PC-3 (cell line): Measurements from ENCODE around the gene SLC7A10. TPM values are rescaled to one million over a fixed set of nuclear protein-coding genes. Genes with fewer than 3 reads are reported as not detected.
A peak's percentile ranks its signal among the peaks of the same experiment; 100 is the strongest.

Experiments used
- ATAC-seq: fragments of 200-7000 bp; cut with Tn5 transposase; 2 replicates; pipeline ENCODE4 v1.9.1; 2020; ENCODE audit warnings: mild to moderate bottlenecking, moderate library complexity
- BruUV-seq: library from RNA; stranded (reverse); fragments of 400-500 nt; replicated peaks from 2 replicates; lab custom pipeline; 2021; lab: Mats Ljungman, UMichigan
- CTCF ChIA-PET: fragments of 300-600 bp; sonication (Branson Sonifier 250); formaldehyde crosslinking; loops from one replicate; lab custom pipeline; 2022; ENCODE audit warnings: antibody characterized with exemption; lab: Charles Lee
- POLR2A ChIA-PET: fragments of 300-600 bp; sonication (Branson Sonifier 250); formaldehyde crosslinking; loops from one replicate; lab custom pipeline; 2022; ENCODE audit warnings: antibody characterized with exemption; ENCODE audit not compliant: unreplicated experiment; lab: Charles Lee
- DNase-seq: peaks from one replicate; pipeline ENCODE4 v3.0.0-alpha.2; 2015
- H2AFZ ChIP-seq: fragments of 300-600 bp; sonication (generic); 2 replicates; pipeline ENCODE4 v1.6.0; 2016; ENCODE audit warnings: antibody characterized with exemption, low read length
- H3F3A ChIP-seq: fragments of 300-600 bp; sonication (generic); one replicate; pipeline ENCODE4 v1.6.0; 2017; ENCODE audit warnings: antibody characterized with exemption, low read length, control low read depth, mild to moderate bottlenecking; ENCODE audit not compliant: unreplicated experiment
- H3K27ac ChIP-seq: fragments of 300-600 bp; sonication (generic); 2 replicates; pipeline ENCODE4 v1.5.1; 2016; ENCODE audit warnings: mild to moderate bottlenecking, low read length
- H3K27me3 ChIP-seq: fragments of 300-600 bp; sonication (generic); 2 replicates; pipeline ENCODE4 v1.6.1; 2016; ENCODE audit warnings: low read length, mixed read lengths
- H3K36me3 ChIP-seq: fragments of 300-600 bp; sonication (generic); 2 replicates; pipeline ENCODE4 v1.6.1; 2016; ENCODE audit warnings: low read depth, mixed run types, low read length, mixed read lengths
- H3K4me1 ChIP-seq: fragments of 300-600 bp; sonication (generic); 2 replicates; pipeline ENCODE4 v1.5.1; 2016; ENCODE audit warnings: low read length; ENCODE audit not compliant: insufficient read depth
- H3K4me2 ChIP-seq: fragments of 300-600 bp; sonication (generic); 2 replicates; pipeline ENCODE4 v1.6.0; 2016; ENCODE audit warnings: low read length
- H3K4me3 ChIP-seq: fragments of 300-600 bp; sonication (generic); 2 replicates; pipeline ENCODE4 v1.5.1; 2016; ENCODE audit warnings: mild to moderate bottlenecking, low read length, mixed read lengths
- H3K79me2 ChIP-seq: fragments of 300-600 bp; sonication (generic); 2 replicates; pipeline ENCODE4 v1.6.1; 2017; ENCODE audit warnings: low read length, mixed read lengths
- H3K9ac ChIP-seq: fragments of 300-600 bp; sonication (generic); 2 replicates; pipeline ENCODE4 v1.6.0; 2016; ENCODE audit warnings: mild to moderate bottlenecking, low read length
- H3K9me2 ChIP-seq: fragments of 300-600 bp; sonication (generic); replicated peaks from 2 replicates; pipeline ENCODE4 v1.6.1; 2016; ENCODE audit warnings: mixed run types, low read length, mixed read lengths
- H3K9me3 ChIP-seq: fragments of 300-600 bp; sonication (generic); 2 replicates; pipeline ENCODE4 v1.6.1; 2016; ENCODE audit warnings: low read length, mixed read lengths
- H4K20me1 ChIP-seq: fragments of 300-600 bp; sonication (generic); 2 replicates; pipeline ENCODE4 v1.6.1; 2016; ENCODE audit warnings: low read length, mixed read lengths
- CTCF ChIP-seq: fragments of 300-600 bp; sonication (generic); conservative IDR thresholded peaks from 2 replicates; pipeline ENCODE4 v1.5.1; 2017; ENCODE audit warnings: antibody characterized with exemption, low read depth, mild to moderate bottlenecking, low read length
- EZH2 ChIP-seq: fragments of 300-600 bp; sonication (generic); IDR thresholded peaks from one replicate; pipeline ENCODE4 v1.6.1; 2017; ENCODE audit warnings: antibody characterized with exemption, mild to moderate bottlenecking, low read length; ENCODE audit not compliant: unreplicated experiment
- EZH2phosphoT487 ChIP-seq: fragments of 300-600 bp; sonication (generic); IDR thresholded peaks from 2 replicates; pipeline ENCODE4 v1.6.1; 2018; ENCODE audit warnings: mild to moderate bottlenecking, antibody characterized with exemption, low read length, borderline replicate concordance
- intact Hi-C: fragments of 100-400 bp; cut with micrococcal nuclease; formaldehyde crosslinking; loops from 2 replicates; pipeline ENCODE4 v1.9.0; 2023
- total RNA-seq: library from RNA; depleted of rRNA; stranded (reverse); fragments of >200 nt; gene quantifications from 2 replicates; pipeline ENCODE4 v1.2.3, GENCODE V29; 2014

The SLC7A10 gene
- total RNA-seq, 1 experiment from 2014 or later, result not detected

- no TSS peak for BruUV-seq
- Histone ChIP-seq H3K79me2 (no peaks in the 10 kb centered on the region), H4K20me1 (no peaks in the 10 kb centered on the region), H3F3A (no peaks in the 10 kb centered on the region), H3K4me2 (no peak overlapping the region), H2AFZ (no peak overlapping the region), H3K27me3 (no peaks in the 10 kb centered on the region), H3K4me3 (no peak overlapping the region), H3K27ac (no peak overlapping the region), H3K4me1 (no peaks in the 10 kb centered on the region), H3K9me2 (no peaks in the 10 kb centered on the region), H3K9ac (no peak overlapping the region), H3K36me3 (no peaks in the 10 kb centered on the region), H3K9me3 (no peaks in the 10 kb centered on the region)
- CTCF ChIA-PET, result no interaction called here
- no peak for DNase-seq
- intact Hi-C loops, result no loop called here
- no peak for ATAC-seq
- POLR2A ChIA-PET, result no interaction called here
- peak; percentile 27; the same call in 1 of the 2 replicates for TF ChIP-seq CTCF
- no peak for TF ChIP-seq EZH2
- no peak for TF ChIP-seq EZH2phosphoT487
Observed at GRCh38 chr19:33219261-33219815, 6.3 kb downstream of the SLC7A10 start.

GRCh38 chr19:33217881-33218280 is 7.8 kb downstream of the SLC7A10 start:
- no peaks in the 10 kb centered on the region for H4K20me1 ChIP-seq
- CTCF ChIA-PET, result no interaction called here
- H3K9me2 ChIP-seq, result no peaks in the 10 kb centered on the region
- intact Hi-C loops, result no loop called here
- BruUV-seq, result no TSS peak
- ATAC-seq, result no peak
- H3K27me3 ChIP-seq, result no peaks in the 10 kb centered on the region
- H3K9me3 ChIP-seq, result no peaks in the 10 kb centered on the region
- no peak for DNase-seq
- no peak overlapping the region for H3K27ac ChIP-seq
- H3K36me3 ChIP-seq, result no peaks in the 10 kb centered on the region
- no peak overlapping the region for H3K4me3 ChIP-seq
- H2AFZ ChIP-seq, result no peak overlapping the region
- no peaks in the 10 kb centered on the region for H3K79me2 ChIP-seq
- no peak overlapping the region for H3K4me2 ChIP-seq
- POLR2A ChIA-PET, result no interaction called here
- H3K4me1 ChIP-seq, result no peaks in the 10 kb centered on the region
- H3F3A ChIP-seq, result no peaks in the 10 kb centered on the region
- H3K9ac ChIP-seq, result no peak overlapping the region
- TF ChIP-seq EZH2phosphoT487, result no peak

- no TSS peak for BruUV-seq
- ChIA-PET CTCF (no interaction called here), POLR2A (no interaction called here)
- no peaks in the 10 kb centered on the region for H3K4me1 ChIP-seq
- H3K27me3 ChIP-seq, result no peaks in the 10 kb centered on the region
- intact Hi-C loops, result no loop called here
- H3K4me2 ChIP-seq, result no peak overlapping the region
- H3F3A ChIP-seq, result no peaks in the 10 kb centered on the region
- H3K79me2 ChIP-seq, result no peaks in the 10 kb centered on the region
- H3K9me3 ChIP-seq, result no peaks in the 10 kb centered on the region
- H3K36me3 ChIP-seq, result no peaks in the 10 kb centered on the region
- H3K9ac ChIP-seq, result no peak overlapping the region
- H3K4me3 ChIP-seq, result no peak overlapping the region
- DNase-seq (no peak), ATAC-seq (no peak)
- no peaks in the 10 kb centered on the region for H3K9me2 ChIP-seq
- no peak overlapping the region for H2AFZ ChIP-seq
- H3K27ac ChIP-seq, result no peak overlapping the region
- TF ChIP-seq EZH2phosphoT487, result no peak
- no peak for TF ChIP-seq CTCF
- TF ChIP-seq EZH2, result no peak
- H4K20me1 ChIP-seq, result no peaks in the 10 kb centered on the region
Observed at GRCh38 chr19:33216198-33216830, 9.3 kb downstream of the SLC7A10 start.
